Trophoblast cell (in vitro differentiated cells and primary cell): ENCODE results near the gene STPG2.

Experiments used
- DNase-seq, 2 donors: peaks; one replicate each; pipeline ENCODE4 v3.0.0-alpha.2; 2016
- H2AFZ ChIP-seq: 2 replicates; pipeline ENCODE4 v1.6.1; 2013; ENCODE audit warnings: low read length, moderate library complexity, mild to moderate bottlenecking; ENCODE audit not compliant: insufficient read depth, poor library complexity
- H2AK5ac ChIP-seq: 2 replicates; pipeline ENCODE4 v1.6.1; 2013; ENCODE audit warnings: mild to moderate bottlenecking, low read length
- H2BK120ac ChIP-seq: 2 replicates; pipeline ENCODE4 v1.6.1; 2013; ENCODE audit warnings: low read length, mild to moderate bottlenecking, moderate library complexity; ENCODE audit not compliant: insufficient read depth, poor library complexity
- H2BK12ac ChIP-seq: 2 replicates; pipeline ENCODE4 v1.6.1; 2013; ENCODE audit warnings: mild to moderate bottlenecking, low read length, moderate library complexity
- H2BK5ac ChIP-seq: 2 replicates; pipeline ENCODE4 v1.6.1; 2013; ENCODE audit warnings: low read length, low read depth, moderate library complexity, mild to moderate bottlenecking; ENCODE audit not compliant: poor library complexity
- H3K14ac ChIP-seq: 2 replicates; pipeline ENCODE4 v1.6.1; 2013; ENCODE audit warnings: mild to moderate bottlenecking, low read length
- H3K18ac ChIP-seq: 2 replicates; pipeline ENCODE4 v1.6.1; 2013; ENCODE audit warnings: mild to moderate bottlenecking, low read length
- H3K23ac ChIP-seq: 2 replicates; pipeline ENCODE4 v1.6.1; 2013; ENCODE audit warnings: low read length
- H3K27ac ChIP-seq: 2 replicates; pipeline ENCODE4 v1.5.1; 2013; ENCODE audit warnings: low read depth, mild to moderate bottlenecking, inconsistent platforms, low read length, moderate library complexity
- H3K27me3 ChIP-seq: 2 replicates; pipeline ENCODE4 v1.6.1; 2013; ENCODE audit warnings: inconsistent platforms, mild to moderate bottlenecking, low read length, moderate library complexity; ENCODE audit not compliant: insufficient read depth
- H3K36me3 ChIP-seq, 2 experiments: 1 replicate in 1 of 2; 2 replicates in 1 of 2; pipeline ENCODE4 v1.6.1; 2013; ENCODE audit warnings: low read length in 2 of 2, mild to moderate bottlenecking in 2 of 2, moderate library complexity in 1 of 2; ENCODE audit not compliant: insufficient read depth in 2 of 2, control insufficient read depth in 1 of 2
- H3K4ac ChIP-seq: 2 replicates; pipeline ENCODE4 v1.6.1; 2013; ENCODE audit warnings: low read depth, mild to moderate bottlenecking, low read length, moderate library complexity
- H3K4me1 ChIP-seq, 2 experiments: 1 replicate in 1 of 2; 2 replicates in 1 of 2; pipeline ENCODE4 v1.6.1; 2013; ENCODE audit warnings: low read length in 2 of 2, mild to moderate bottlenecking in 2 of 2, moderate library complexity in 1 of 2; ENCODE audit not compliant: insufficient read depth in 2 of 2, control insufficient read depth in 1 of 2
- H3K4me2 ChIP-seq: 2 replicates; pipeline ENCODE4 v1.6.1; 2013; ENCODE audit warnings: inconsistent platforms, mild to moderate bottlenecking, low read length, moderate library complexity
- H3K4me3 ChIP-seq: 2 replicates; pipeline ENCODE4 v1.5.1; 2013; ENCODE audit warnings: mild to moderate bottlenecking, low read depth, low read length, inconsistent platforms
- H3K79me1 ChIP-seq: one replicate; pipeline ENCODE4 v1.6.1; 2013; ENCODE audit warnings: low read length
- H3K79me2 ChIP-seq: 2 replicates; pipeline ENCODE4 v1.6.1; 2013; ENCODE audit warnings: low read length, mild to moderate bottlenecking; ENCODE audit not compliant: control insufficient read depth, insufficient read depth, poor library complexity
- H3K9ac ChIP-seq: 2 replicates; pipeline ENCODE4 v1.6.1; 2013; ENCODE audit warnings: mild to moderate bottlenecking, low read length
- H3K9me3 ChIP-seq: 2 replicates; pipeline ENCODE4 v1.6.1; 2013; ENCODE audit warnings: low read depth, mild to moderate bottlenecking, control low read depth, inconsistent platforms, low read length; ENCODE audit not compliant: insufficient read depth
- H4K12ac ChIP-seq: 2 replicates; pipeline ENCODE4 v1.6.1; 2013; ENCODE audit warnings: low read depth, mild to moderate bottlenecking, low read length, moderate library complexity
- H4K8ac ChIP-seq: 2 replicates; pipeline ENCODE4 v1.6.1; 2013; ENCODE audit warnings: low read depth, mild to moderate bottlenecking, low read length, moderate library complexity
- H4K91ac ChIP-seq: one replicate; pipeline ENCODE4 v1.6.1; 2013; ENCODE audit warnings: low read depth, mild to moderate bottlenecking, low read length, moderate library complexity
- WGBS: extraction: QIAGEN DNeasy Blood & Tissue Kit; methylation state at CpG from one replicate; pipeline ENCODE4 v1.1.7; 2013; ENCODE audit warnings: missing lambda C conversion rate; ENCODE audit not compliant: insufficient read length, insufficient coverage; ENCODE audit errors: extremely low coverage; 5-methylcytosine and 5-hydroxymethylcytosine counted together

The STPG2 gene

DNA sequence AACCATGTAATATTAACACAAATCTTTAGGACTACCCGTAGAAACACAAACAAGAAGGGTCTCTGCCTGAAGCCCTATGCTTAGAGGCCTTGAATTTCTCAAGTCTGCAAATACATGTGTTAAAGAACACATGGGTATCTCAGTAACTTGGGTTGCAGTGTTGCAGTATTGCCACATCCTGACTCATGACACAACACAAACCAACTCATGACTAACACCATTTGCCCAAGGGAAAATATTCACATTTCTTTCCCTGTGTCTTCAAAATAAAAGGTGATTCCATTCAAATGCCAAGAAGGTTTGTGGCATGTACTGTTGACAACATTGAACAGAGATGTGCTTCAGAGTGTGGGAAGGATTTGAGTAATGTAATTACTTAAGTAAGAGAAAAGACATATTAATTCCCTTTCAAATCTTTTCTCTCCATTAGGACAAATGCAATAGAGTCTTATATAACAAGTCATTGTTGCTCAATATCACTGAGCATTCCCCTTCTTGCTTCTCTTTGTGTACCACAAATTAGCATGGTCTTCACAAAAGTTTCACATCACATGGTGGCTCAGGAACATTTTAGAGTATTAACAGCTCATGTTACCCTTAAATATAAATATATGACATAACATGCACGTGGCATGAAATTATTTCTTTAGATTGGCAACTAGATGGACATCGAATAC, 487.1 kb downstream of the STPG2 start:
- no peak overlapping the region for H3K4me3 ChIP-seq
- H3K4ac ChIP-seq: no peak overlapping the region
- no peak overlapping the region for H3K18ac ChIP-seq
- no peak overlapping the region for H2BK5ac ChIP-seq
- no peak overlapping the region for H2BK120ac ChIP-seq
- no CpG with 5 or more reads among the region's 3 CpGs for WGBS
- H3K23ac ChIP-seq: no peak overlapping the region
- H2BK12ac ChIP-seq: no peak overlapping the region
- no peaks in the 10 kb centered on the region for H3K9me3 ChIP-seq
- no peak overlapping the region for H2AFZ ChIP-seq
- no peaks in the 10 kb centered on the region for H3K79me2 ChIP-seq
- H3K14ac ChIP-seq: no peak overlapping the region
- H3K4me2 ChIP-seq: no peak overlapping the region
- H3K27me3 ChIP-seq: no peaks in the 10 kb centered on the region
- no peaks in the 10 kb centered on the region for H3K79me1 ChIP-seq
- no peaks in the 10 kb centered on the region for H3K36me3 ChIP-seq
- no peak overlapping the region for H4K8ac ChIP-seq
- no peak overlapping the region for H4K12ac ChIP-seq
- peak; percentile 86 to 97 for DNase-seq
- H3K4me1 ChIP-seq: peaks cover 0 to 4% of the 10 kb centered on the region in 2 experiments
- H4K91ac ChIP-seq: no peak overlapping the region
- H2AK5ac ChIP-seq: no peak overlapping the region
- peak overlapping the region; percentile 65 for H3K27ac ChIP-seq
- no peak overlapping the region for H3K9ac ChIP-seq

DNA sequence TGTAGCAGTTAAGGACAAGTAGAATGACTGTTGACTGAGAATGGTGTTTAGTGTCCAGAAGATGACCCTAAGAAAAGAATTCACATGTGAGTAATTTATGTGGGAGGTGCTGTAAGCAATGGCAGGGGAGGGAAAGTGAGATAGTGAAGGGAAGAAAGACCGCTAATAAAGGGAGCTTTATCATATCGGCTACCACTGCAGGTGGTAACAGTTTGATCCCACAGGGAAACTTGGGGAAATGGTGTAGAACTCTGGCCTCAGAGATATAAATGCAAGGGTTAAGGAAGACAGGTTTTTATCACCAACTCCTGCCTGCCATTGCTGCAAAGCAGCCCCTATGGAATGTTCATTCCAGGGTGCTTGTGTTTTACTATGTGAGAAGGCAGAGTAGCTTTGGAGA, 489.6 kb downstream of the STPG2 start:
- no CpG with 5 or more reads among the region's 2 CpGs for WGBS
- H2AK5ac ChIP-seq: no peak overlapping the region
- no peak overlapping the region for H3K4me2 ChIP-seq
- no peak overlapping the region for H3K27ac ChIP-seq
- H3K4me3 ChIP-seq: no peak overlapping the region
- H3K79me2 ChIP-seq: no peaks in the 10 kb centered on the region
- no peaks in the 10 kb centered on the region for H3K79me1 ChIP-seq
- no peaks in the 10 kb centered on the region for H3K27me3 ChIP-seq
- H3K14ac ChIP-seq: no peak overlapping the region
- peaks cover 0 to 4% of the 10 kb centered on the region in 2 experiments for H3K4me1 ChIP-seq
- no peak overlapping the region for H3K9ac ChIP-seq
- no peak overlapping the region for H2BK5ac ChIP-seq
- H3K18ac ChIP-seq: no peak overlapping the region
- no peak overlapping the region for H2AFZ ChIP-seq
- no peak overlapping the region for H4K8ac ChIP-seq
- peak in 1 of 2 donors; percentile 15 for DNase-seq
- no peaks in the 10 kb centered on the region for H3K36me3 ChIP-seq
- peak overlapping the region; percentile 43 for H2BK12ac ChIP-seq
- H3K23ac ChIP-seq: no peak overlapping the region
- H4K91ac ChIP-seq: no peak overlapping the region
- H2BK120ac ChIP-seq: no peak overlapping the region
- no peak overlapping the region for H3K4ac ChIP-seq
- no peak overlapping the region for H4K12ac ChIP-seq
- H3K9me3 ChIP-seq: no peaks in the 10 kb centered on the region

DNA sequence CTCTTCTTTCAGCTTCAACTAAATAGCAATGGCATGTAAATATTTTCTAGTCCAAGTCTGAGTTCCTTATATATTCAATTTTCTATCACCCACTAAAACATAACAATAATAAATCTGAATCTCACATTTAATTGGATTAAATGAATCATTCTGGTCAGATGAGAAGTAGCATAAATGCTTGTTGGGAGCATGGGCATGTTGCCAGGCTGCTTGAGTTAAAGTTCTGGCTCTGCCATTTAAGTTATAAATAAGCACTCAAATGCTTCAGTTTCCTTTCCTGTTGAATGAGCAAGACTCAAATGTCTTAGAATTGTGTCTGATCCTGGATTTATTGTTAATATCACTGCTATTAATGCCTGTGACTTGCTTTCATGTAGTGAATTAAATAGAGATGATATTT, 496.3 kb downstream of the STPG2 start:
- Histone ChIP-seq H2BK120ac (no peak overlapping the region), H3K4me3 (no peak overlapping the region), H3K79me1 (no peaks in the 10 kb centered on the region), H2AFZ (no peak overlapping the region), H3K23ac (no peak overlapping the region), H4K12ac (no peak overlapping the region), H4K8ac (no peak overlapping the region), H3K4me2 (no peak overlapping the region), H3K18ac (no peak overlapping the region), H3K27ac (no peak overlapping the region), H3K4me1 (peaks cover 0 to 4% of the 10 kb centered on the region in 2 experiments), H3K4ac (no peak overlapping the region), H3K79me2 (no peaks in the 10 kb centered on the region), H3K27me3 (no peaks in the 10 kb centered on the region), H3K14ac (no peak overlapping the region), H2BK12ac (no peak overlapping the region), H4K91ac (no peak overlapping the region), H2AK5ac (no peak overlapping the region), H2BK5ac (no peak overlapping the region), H3K9ac (no peak overlapping the region), H3K36me3 (no peaks in the 10 kb centered on the region), H3K9me3 (no peaks in the 10 kb centered on the region)
- no peak for DNase-seq

DNA sequence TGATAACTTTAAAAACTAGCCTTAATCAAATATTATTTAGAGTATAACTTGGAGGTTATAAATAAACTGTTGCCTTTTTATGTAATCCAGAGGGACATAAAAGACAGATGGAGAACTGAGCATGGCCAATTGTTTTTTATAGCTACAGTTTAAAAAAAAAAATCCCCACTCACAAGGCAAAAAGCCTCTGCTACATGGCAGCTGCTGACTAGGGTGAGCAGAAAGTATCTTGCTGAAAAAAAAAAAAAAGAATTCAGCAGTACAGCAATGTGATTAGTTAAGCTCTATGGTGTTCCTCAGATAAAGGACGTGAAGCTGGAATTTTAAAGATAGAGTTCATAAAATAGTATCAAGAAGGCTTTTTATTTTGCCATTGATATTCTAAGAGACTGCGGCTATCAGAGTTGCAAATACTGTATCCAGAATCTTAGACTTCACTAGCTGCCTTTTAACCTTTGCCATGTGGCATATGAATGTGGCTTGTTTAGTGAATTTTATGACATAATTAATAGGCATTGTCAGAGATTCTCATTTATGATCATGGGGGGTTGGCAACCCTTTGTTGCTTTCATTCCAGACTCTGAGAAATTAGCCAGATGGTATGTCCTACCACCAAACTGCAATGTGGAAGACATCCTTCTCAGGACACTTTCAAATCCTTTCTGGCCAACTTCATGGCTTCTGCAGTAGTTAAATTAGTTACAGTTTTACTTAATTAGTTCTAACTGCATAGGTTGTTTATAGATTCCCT, 498.0 kb downstream of the STPG2 start:
- Histone ChIP-seq H4K91ac (no peak overlapping the region), H2BK120ac (no peak overlapping the region), H3K4me2 (no peak overlapping the region), H2BK5ac (no peak overlapping the region), H3K14ac (no peak overlapping the region), H3K4me1 (peaks cover 0 to 4% of the 10 kb centered on the region in 2 experiments), H2BK12ac (no peak overlapping the region), H3K9ac (no peak overlapping the region), H2AFZ (no peak overlapping the region), H3K79me2 (no peaks in the 10 kb centered on the region), H4K8ac (no peak overlapping the region), H3K18ac (no peak overlapping the region), H3K36me3 (no peaks in the 10 kb centered on the region), H3K27ac (no peak overlapping the region), H4K12ac (no peak overlapping the region), H2AK5ac (no peak overlapping the region), H3K4ac (no peak overlapping the region), H3K23ac (no peak overlapping the region), H3K9me3 (no peaks in the 10 kb centered on the region), H3K4me3 (no peak overlapping the region), H3K27me3 (no peaks in the 10 kb centered on the region), H3K79me1 (no peaks in the 10 kb centered on the region)
- DNase-seq: no peak
- WGBS: no CpG with 5 or more reads among the region's 2 CpGs
